GM23248 (cell line): ENCODE measurements around the gene FOXRED2. TPM values are rescaled to one million over a fixed set of nuclear protein-coding genes. Genes with fewer than 3 reads are reported as not detected.
"Not testable (repeated sequence)": the region's sequence is repeated elsewhere in the genome, so short reads cannot be mapped to it uniquely, and the experiment has no call there.

Source experiments
- DNase-seq: peaks from one replicate; pipeline ENCODE4 v3.0.0-alpha.2; 2015
- H2AFZ ChIP-seq: fragments of 200-600 bp; sonication (generic); 2 replicates; pipeline ENCODE4 v1.6.1; 2016; ENCODE audit warnings: antibody characterized with exemption
- H3F3A ChIP-seq: fragments of 200-600 bp; sonication (generic); 2 replicates; pipeline ENCODE4 v1.6.1; 2016; ENCODE audit warnings: mild to moderate bottlenecking, antibody characterized with exemption, mixed run types; ENCODE audit not compliant: insufficient read depth
- H3K27ac ChIP-seq: fragments of 200-600 bp; sonication (generic); 2 replicates; pipeline ENCODE4 v1.5.1; 2016; ENCODE audit warnings: mild to moderate bottlenecking
- H3K27me3 ChIP-seq: fragments of 200-600 bp; sonication (generic); replicated peaks from 2 replicates; pipeline ENCODE4 v1.6.1; 2016; ENCODE audit warnings: mild to moderate bottlenecking; ENCODE audit not compliant: insufficient read depth
- H3K36me3 ChIP-seq: fragments of 200-600 bp; sonication (generic); 2 replicates; pipeline ENCODE4 v1.6.1; 2016; ENCODE audit warnings: low read depth, mild to moderate bottlenecking
- H3K4me1 ChIP-seq: fragments of 200-600 bp; sonication (generic); 2 replicates; pipeline ENCODE4 v1.6.1; 2016; ENCODE audit warnings: mild to moderate bottlenecking; ENCODE audit not compliant: insufficient read depth
- H3K4me2 ChIP-seq: fragments of 200-600 bp; sonication (generic); one replicate; pipeline ENCODE4 v1.6.1; 2016; ENCODE audit warnings: mild to moderate bottlenecking; ENCODE audit not compliant: unreplicated experiment
- H3K4me3 ChIP-seq: fragments of 200-600 bp; sonication (generic); 2 replicates; pipeline ENCODE4 v1.5.1; 2016; ENCODE audit warnings: mild to moderate bottlenecking
- H3K79me2 ChIP-seq: fragments of 200-600 bp; sonication (generic); 2 replicates; pipeline ENCODE4 v1.6.1; 2016; ENCODE audit warnings: mild to moderate bottlenecking; ENCODE audit not compliant: insufficient read depth
- H3K9ac ChIP-seq: fragments of 200-600 bp; sonication (generic); 2 replicates; pipeline ENCODE4 v1.6.1; 2016; ENCODE audit warnings: mild to moderate bottlenecking
- H3K9me2 ChIP-seq: fragments of 200-600 bp; sonication (generic); 2 replicates; pipeline ENCODE4 v1.6.1; 2016; ENCODE audit warnings: mixed run types, mild to moderate bottlenecking, moderate library complexity; ENCODE audit not compliant: insufficient read depth
- H3K9me3 ChIP-seq: fragments of 200-600 bp; sonication (generic); one replicate; pipeline ENCODE4 v1.6.1; 2017; ENCODE audit warnings: low read depth
- H4K20me1 ChIP-seq: fragments of 200-600 bp; sonication (generic); 2 replicates; pipeline ENCODE4 v1.6.0; 2016; ENCODE audit not compliant: insufficient read depth
- EZH2 ChIP-seq: fragments of 200-600 bp; sonication (generic); IDR thresholded peaks from 2 replicates; pipeline ENCODE4 v1.6.1; 2018; ENCODE audit warnings: antibody characterized with exemption, mild to moderate bottlenecking; ENCODE audit not compliant: insufficient read depth, poor library complexity, severe bottlenecking
- EZH2phosphoT487 ChIP-seq: fragments of 200-600 bp; sonication (generic); IDR thresholded peaks from 2 replicates; pipeline ENCODE4 v1.6.1; 2018; ENCODE audit warnings: antibody characterized with exemption, moderate library complexity, mild to moderate bottlenecking, low read depth; ENCODE audit not compliant: insufficient read depth
- WGBS, 2 experiments: methylation state at CpG; one replicate each; pipeline ENCODE4 v1.1.6; 2015 to 2017; ENCODE audit warnings: low lambda C conversion rate in 2 of 2, low coverage in 1 of 2; ENCODE audit errors: missing lambda C conversion rate in 2 of 2; 5-methylcytosine and 5-hydroxymethylcytosine counted together
- in situ Hi-C: fragments of 300-500 bp; cut with MboI; formaldehyde crosslinking; loops from 2 replicates; pipeline ENCODE4 v1.15.0; 2020
- polyA plus RNA-seq: library from polyadenylated mRNA; unstranded; fragments of >200 nt; fragmentation: Nextera tagmentation; extraction: Ambion mirVana; gene quantifications from 2 replicates; pipeline ENCODE4 v1.2.1, GENCODE V29; 2016
- total RNA-seq: library from RNA; depleted of rRNA; stranded (reverse); fragments of >200 nt; shearing (Covaris generic); gene quantifications from 2 replicates; pipeline ENCODE4 v1.2.3, GENCODE V29; 2014

Gene FOXRED2
- total and polyA plus RNA-seq, 2 experiments from 2014 or later: 4.2 to 5.0 TPM

- Histone ChIP-seq H4K20me1 (peaks cover 6% of the 10 kb centered on the region; the same call in 1 of the 2 replicates), H3K27ac (peak overlapping the region; percentile 92), H3K4me3 (peak overlapping the region; percentile 89), H3K9me2 (no peaks in the 10 kb centered on the region), H3K27me3 (no peaks in the 10 kb centered on the region), H3K9ac (peak overlapping the region; percentile 96), H3K4me1 (peaks cover 10% of the 10 kb centered on the region; the same call in 1 of the 2 replicates), H2AFZ (peak overlapping the region; percentile 71), H3K9me3 (no peaks in the 10 kb centered on the region), H3F3A (peaks cover 33% of the 10 kb centered on the region), H3K4me2 (peak overlapping the region; percentile 87), H3K36me3 (peaks cover 37% of the 10 kb centered on the region), H3K79me2 (peaks cover 55% of the 10 kb centered on the region)
- 1% methylated on average over 8 of the region's 8 CpGs for WGBS, 2 experiments
- in situ Hi-C loops: no loop called here
- TF ChIP-seq EZH2: no peak
- no peak for TF ChIP-seq EZH2phosphoT487
- DNase-seq: peak; percentile 68
Measured at GRCh38 chr22:36528341-36528740, 21.5 kb upstream of the FOXRED2 start.

GRCh38 chr22:36522662-36523061, 15.8 kb upstream of the FOXRED2 start:
- Histone ChIP-seq H3K9me2 (no peaks in the 10 kb centered on the region), H3K4me2 (no peak overlapping the region), H3K9ac (no peak overlapping the region), H3K9me3 (no peaks in the 10 kb centered on the region), H3K27me3 (no peaks in the 10 kb centered on the region), H2AFZ (no peak overlapping the region), H3K36me3 (peaks cover 90% of the 10 kb centered on the region), H3F3A (peaks cover 32% of the 10 kb centered on the region; the same call in 1 of the 2 replicates), H3K27ac (no peak overlapping the region), H4K20me1 (peaks cover 6% of the 10 kb centered on the region; the same call in 1 of the 2 replicates), H3K4me3 (no peak overlapping the region), H3K4me1 (peaks cover 9% of the 10 kb centered on the region; the same call in 1 of the 2 replicates), H3K79me2 (peaks cover 74% of the 10 kb centered on the region)
- no peak for DNase-seq
- TF ChIP-seq EZH2phosphoT487 (no peak), EZH2 (no peak)
- WGBS, 2 experiments: 82 to 94% methylated on average over 6 of the region's 6 CpGs
- in situ Hi-C loops: no loop called here

- Histone ChIP-seq H3K9me2 (no peaks in the 10 kb centered on the region), H2AFZ (no peak overlapping the region)
Measured at GRCh38 chr22:36520423-36520822, 13.6 kb upstream of the FOXRED2 start.

DNA sequence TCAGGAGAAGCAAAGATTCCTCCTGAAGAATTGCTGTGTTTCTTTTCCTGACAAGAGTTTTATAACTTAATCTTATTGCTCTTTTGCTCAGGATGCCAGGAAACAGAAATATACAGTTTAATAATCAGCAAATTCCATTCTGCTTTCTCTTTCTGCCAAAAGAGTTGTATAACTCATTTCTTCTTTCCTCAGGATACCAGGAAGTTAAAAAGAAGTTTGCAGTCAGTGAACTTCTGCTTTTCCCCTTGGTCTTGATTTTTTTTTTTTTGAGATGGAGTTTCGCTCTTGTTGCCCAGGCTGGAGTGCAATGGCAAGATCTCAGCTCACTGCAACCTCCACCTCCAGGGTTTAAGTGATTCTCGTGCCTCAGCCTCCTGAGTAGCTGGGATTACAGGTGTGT, 13.1 kb upstream of the FOXRED2 start:
- DNase-seq, in situ Hi-C loops: not testable (repeated sequence)

More at GRCh38 chr22:36520423-36520822, 13.6 kb upstream of the FOXRED2 start:
- no peaks in the 10 kb centered on the region for H4K20me1 ChIP-seq
- H3K9me3 ChIP-seq: no peaks in the 10 kb centered on the region
- no peak overlapping the region for H3K9ac ChIP-seq
- no peak overlapping the region for H3K4me3 ChIP-seq
- no peak for TF ChIP-seq EZH2
- no peak for TF ChIP-seq EZH2phosphoT487
- in situ Hi-C loops: no loop called here
- H3K79me2 ChIP-seq: peaks cover 51% of the 10 kb centered on the region
- H3K4me2 ChIP-seq: no peak overlapping the region
- peaks cover 23% of the 10 kb centered on the region; the same call in 1 of the 2 replicates for H3F3A ChIP-seq
- 97 to 100% methylated on average over 3 of the region's 3 CpGs for WGBS, 2 experiments
- no peak overlapping the region for H3K27ac ChIP-seq
- no peaks in the 10 kb centered on the region for H3K27me3 ChIP-seq
- no peak for DNase-seq
- no peaks in the 10 kb centered on the region for H3K4me1 ChIP-seq
- peaks cover 90% of the 10 kb centered on the region for H3K36me3 ChIP-seq

DNA sequence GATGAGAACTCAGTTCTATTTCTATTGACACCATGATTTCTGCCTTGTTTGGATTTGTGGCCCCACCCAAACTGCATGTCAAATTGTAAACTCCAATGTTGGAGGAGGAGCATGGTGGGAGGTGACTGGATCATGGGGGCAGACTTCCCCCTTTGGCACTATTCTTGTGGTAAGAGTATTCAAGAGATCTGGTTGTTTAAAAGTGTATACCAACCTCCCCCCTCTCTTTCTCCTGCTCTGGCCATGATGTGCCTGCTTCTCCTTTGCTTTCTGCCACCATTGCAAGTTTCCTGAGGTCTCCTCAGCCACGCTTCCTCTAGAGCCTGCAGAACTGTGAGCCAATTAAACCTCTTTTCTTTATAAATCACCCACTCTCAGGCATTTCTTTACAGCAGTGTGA, 7.9 kb upstream of the FOXRED2 start:
- Histone ChIP-seq H3F3A (peaks cover 60% of the 10 kb centered on the region), H4K20me1 (no peaks in the 10 kb centered on the region), H3K9me2 (no peaks in the 10 kb centered on the region), H3K4me3 (no peak overlapping the region), H3K4me2 (no peak overlapping the region), H3K79me2 (peaks cover 16% of the 10 kb centered on the region; the same call in 1 of the 2 replicates), H2AFZ (no peak overlapping the region), H3K27ac (no peak overlapping the region), H3K9me3 (no peaks in the 10 kb centered on the region), H3K4me1 (no peaks in the 10 kb centered on the region), H3K9ac (no peak overlapping the region), H3K36me3 (peaks cover 79% of the 10 kb centered on the region), H3K27me3 (no peaks in the 10 kb centered on the region)
- WGBS, 2 experiments: 92 to 93% methylated on average over 1 of the region's 1 CpG
- no peak for DNase-seq
- no peak for TF ChIP-seq EZH2phosphoT487
- in situ Hi-C loops: no loop called here

More for the DNA sequence above, 13.1 kb upstream of the FOXRED2 start:
- WGBS, 2 experiments: 96 to 100% methylated on average over 2 of the region's 2 CpGs
- not testable (repeated sequence) for H3K27ac ChIP-seq, H3K4me3 ChIP-seq, H3K9me2 ChIP-seq, H3K27me3 ChIP-seq, H2AFZ ChIP-seq, H3K9me3 ChIP-seq, H3K4me2 ChIP-seq, H3K9ac ChIP-seq, H3K4me1 ChIP-seq, H4K20me1 ChIP-seq
- Histone ChIP-seq H3K79me2 (peaks cover 47% of the 10 kb centered on the region), H3K36me3 (peaks cover 86% of the 10 kb centered on the region), H3F3A (peaks cover 26% of the 10 kb centered on the region; the same call in 1 of the 2 replicates)
